Immature natural killer cell (primary cell): Measurements from ENCODE around the gene SRGAP3. TPM values are rescaled to one million over a fixed set of nuclear protein-coding genes. Genes with fewer than 3 reads are reported as not detected.
"Not testable (repeated sequence)": the region's sequence is repeated elsewhere in the genome, so short reads cannot be mapped to it uniquely, and the experiment has no call there.

Experiments
- DNase-seq, 3 donors: peaks; one replicate each; pipeline ENCODE4 v3.0.0; 2022; ENCODE audit warnings: mixed read lengths in 1 of 3
- H3K27ac Mint-ChIP-seq, 6 donors: one replicate each; pipeline ENCODE4 v1.8.0; 2020; ENCODE audit warnings: mixed read lengths in 6 of 6, mild to moderate bottlenecking in 5 of 6, inconsistent platforms in 4 of 6, moderate library complexity in 3 of 6
- H3K27me3 Mint-ChIP-seq, 3 donors: one replicate each; pipeline ENCODE4 v1.8.0; 2020 to 2021; ENCODE audit warnings: low read depth in 3 of 3, mild to moderate bottlenecking in 3 of 3, mixed read lengths in 3 of 3, moderate library complexity in 3 of 3, inconsistent platforms in 1 of 3
- H3K36me3 Mint-ChIP-seq, 3 donors: one replicate each; pipeline ENCODE4 v1.8.0; 2020; ENCODE audit warnings: mixed read lengths in 3 of 3, inconsistent platforms in 2 of 3, mild to moderate bottlenecking in 2 of 3
- H3K4me1 Mint-ChIP-seq, 2 donors: one replicate each; pipeline ENCODE4 v1.8.0; 2020; ENCODE audit warnings: inconsistent platforms in 2 of 2, mild to moderate bottlenecking in 2 of 2, mixed read lengths in 2 of 2, moderate library complexity in 1 of 2
- H3K4me3 Mint-ChIP-seq, 5 donors: one replicate each; pipeline ENCODE4 v1.8.0; 2020; ENCODE audit warnings: mild to moderate bottlenecking in 5 of 5, mixed read lengths in 5 of 5, inconsistent platforms in 3 of 5, moderate library complexity in 3 of 5
- H3K9me3 Mint-ChIP-seq, 6 donors: one replicate each; pipeline ENCODE4 v1.8.0; 2020; ENCODE audit warnings: mild to moderate bottlenecking in 6 of 6, mixed read lengths in 6 of 6, inconsistent platforms in 4 of 6, moderate library complexity in 3 of 6
- polyA plus RNA-seq, 3 donors: library from polyadenylated mRNA; unstranded; fragments of 300-500 nt; fragmentation: Illumina TruSeq; gene quantifications; one replicate each; pipeline ENCODE4 v1.2.3, GENCODE V29; 2021

The SRGAP3 gene
- polyA plus RNA-seq, 3 donors from 2014 or later, result 0.29 to 0.99 TPM; not detected in 1

DNA sequence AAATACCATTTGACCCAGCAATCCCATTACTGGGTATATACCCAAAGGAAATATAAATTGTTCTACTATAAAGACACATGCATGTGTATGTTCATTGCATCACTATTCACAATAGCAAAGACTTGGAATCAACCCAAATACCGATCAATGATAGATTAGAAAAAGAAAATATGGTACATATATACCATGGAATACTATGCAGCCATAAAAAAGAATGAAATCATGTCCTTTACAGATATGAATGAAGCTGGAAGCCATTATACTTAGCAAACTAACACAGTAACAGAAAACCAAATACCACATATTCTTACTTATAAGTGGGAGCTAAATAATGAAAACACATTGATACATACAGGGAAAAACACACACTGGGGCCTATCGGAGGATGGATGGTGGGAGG is 164.0 kb downstream of the SRGAP3 start:
- H3K36me3 Mint-ChIP-seq, H3K4me1 Mint-ChIP-seq, H3K27me3 Mint-ChIP-seq, H3K27ac Mint-ChIP-seq, H3K9me3 Mint-ChIP-seq, DNase-seq, H3K4me3 Mint-ChIP-seq: not testable (repeated sequence)

- Mint-ChIP-seq H3K27ac (no peak overlapping the region), H3K4me1 (no peaks in the 10 kb centered on the region), H3K9me3 (no peaks in the 10 kb centered on the region), H3K27me3 (peaks cover 0 to 2% (median 0%) of the 10 kb centered on the region in 3 donors), H3K36me3 (no peaks in the 10 kb centered on the region), H3K4me3 (no peak overlapping the region)
- no peak for DNase-seq
These were observed 168.1 kb downstream of the SRGAP3 start for GRCh38 chr3:9081184-9081818.

GRCh38 chr3:9080163-9080562 is 169.3 kb downstream of the SRGAP3 start:
- Mint-ChIP-seq H3K36me3 (no peaks in the 10 kb centered on the region), H3K4me1 (no peaks in the 10 kb centered on the region), H3K4me3 (no peak overlapping the region), H3K9me3 (no peaks in the 10 kb centered on the region), H3K27ac (no peak overlapping the region), H3K27me3 (peaks cover 0 to 2% (median 0%) of the 10 kb centered on the region in 3 donors)
- no peak for DNase-seq

DNA sequence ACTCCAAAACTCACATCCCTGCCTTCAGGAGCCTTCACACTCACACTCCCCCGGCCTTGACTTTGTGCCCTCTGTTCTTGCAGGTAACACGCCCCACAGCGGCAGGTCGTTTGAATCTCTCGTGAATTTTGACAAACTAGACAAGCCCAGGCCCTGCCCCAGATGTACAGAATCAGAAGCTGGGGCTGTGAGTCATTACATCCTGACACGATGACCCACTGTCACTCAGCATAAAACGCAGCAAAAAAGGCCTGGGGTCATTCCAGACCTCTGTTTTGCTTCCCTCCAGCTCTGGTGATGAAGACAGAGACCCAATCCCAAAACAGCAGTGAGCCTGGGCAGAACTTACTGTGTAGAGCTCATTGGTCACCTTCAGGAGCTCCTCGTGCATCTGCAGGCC is 169.8 kb downstream of the SRGAP3 start:
- no peak for DNase-seq
- Mint-ChIP-seq H3K4me1 (no peaks in the 10 kb centered on the region), H3K36me3 (no peaks in the 10 kb centered on the region), H3K27me3 (peaks cover 0 to 2% (median 0%) of the 10 kb centered on the region in 3 donors), H3K27ac (no peak overlapping the region), H3K9me3 (no peaks in the 10 kb centered on the region), H3K4me3 (no peak overlapping the region)

GRCh38 chr3:9078561-9079240 is 170.7 kb downstream of the SRGAP3 start:
- no peaks in the 10 kb centered on the region for H3K36me3 Mint-ChIP-seq
- peaks cover 0 to 2% (median 0%) of the 10 kb centered on the region in 3 donors for H3K27me3 Mint-ChIP-seq
- no peak overlapping the region for H3K4me3 Mint-ChIP-seq
- no peaks in the 10 kb centered on the region for H3K4me1 Mint-ChIP-seq
- no peaks in the 10 kb centered on the region for H3K9me3 Mint-ChIP-seq
- DNase-seq, result no peak
- no peak overlapping the region for H3K27ac Mint-ChIP-seq

GRCh38 chr3:9077029-9077428 is 172.4 kb downstream of the SRGAP3 start:
- no peak overlapping the region for H3K4me3 Mint-ChIP-seq
- H3K27ac Mint-ChIP-seq, result no peak overlapping the region
- H3K27me3 Mint-ChIP-seq, result peaks cover 0 to 2% (median 0%) of the 10 kb centered on the region in 3 donors
- no peak for DNase-seq
- no peaks in the 10 kb centered on the region for H3K36me3 Mint-ChIP-seq
- H3K4me1 Mint-ChIP-seq, result no peaks in the 10 kb centered on the region
- no peaks in the 10 kb centered on the region for H3K9me3 Mint-ChIP-seq

- H3K4me3 Mint-ChIP-seq, result no peak overlapping the region
- no peak for DNase-seq
These were observed 173.7 kb downstream of the SRGAP3 start for GRCh38 chr3:9075762-9076161.

DNA sequence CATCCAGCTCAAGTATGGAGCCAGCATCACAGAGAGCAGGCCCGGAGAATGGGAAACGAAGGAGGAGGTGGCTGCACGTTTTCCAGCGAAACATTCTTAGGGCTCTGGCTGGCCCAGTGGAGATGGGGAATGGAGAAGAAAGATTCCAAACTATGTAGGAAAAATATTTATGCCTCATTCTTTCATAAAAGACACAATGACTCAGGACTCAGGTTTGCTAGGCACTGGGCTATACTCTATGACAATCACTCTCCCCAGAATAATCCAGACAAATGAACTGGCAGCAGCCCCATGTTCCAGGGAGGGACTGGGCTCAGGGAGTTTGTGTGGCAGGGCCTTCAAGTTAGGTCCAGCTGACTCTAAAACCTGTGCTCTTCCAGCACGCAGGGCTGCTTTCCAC is 175.4 kb downstream of the SRGAP3 start:
- no peak for DNase-seq
- H3K4me1 Mint-ChIP-seq, result no peaks in the 10 kb centered on the region
- peaks cover 0 to 3% (median 0%) of the 10 kb centered on the region in 3 donors for H3K27me3 Mint-ChIP-seq
- no peaks in the 10 kb centered on the region for H3K9me3 Mint-ChIP-seq
- no peak overlapping the region for H3K27ac Mint-ChIP-seq
- no peak overlapping the region for H3K4me3 Mint-ChIP-seq
- H3K36me3 Mint-ChIP-seq, result no peaks in the 10 kb centered on the region

More at GRCh38 chr3:9075762-9076161, 173.7 kb downstream of the SRGAP3 start:
- H3K4me1 Mint-ChIP-seq, result no peaks in the 10 kb centered on the region
- H3K27me3 Mint-ChIP-seq, result no peaks in the 10 kb centered on the region
- no peaks in the 10 kb centered on the region for H3K9me3 Mint-ChIP-seq
- no peaks in the 10 kb centered on the region for H3K36me3 Mint-ChIP-seq
- H3K27ac Mint-ChIP-seq, result no peak overlapping the region

DNA sequence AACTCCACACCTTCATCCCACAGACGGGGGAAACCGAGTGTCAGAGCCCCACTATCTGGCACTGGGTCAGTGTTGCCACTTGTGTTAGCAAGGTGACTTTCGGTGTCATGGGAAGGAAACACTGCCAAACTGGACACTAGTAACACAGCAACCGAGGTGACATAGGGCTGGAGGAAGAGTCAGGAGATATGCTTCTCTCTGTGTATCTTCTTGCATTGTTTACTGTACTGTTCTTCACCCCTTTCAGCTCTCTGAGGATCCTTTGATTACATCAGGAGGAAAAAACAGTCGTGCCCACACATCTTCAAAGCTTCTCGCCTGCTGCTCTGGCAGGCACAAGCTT is 176.8 kb downstream of the SRGAP3 start:
- H3K9me3 Mint-ChIP-seq, result no peaks in the 10 kb centered on the region
- H3K36me3 Mint-ChIP-seq, result no peaks in the 10 kb centered on the region
- peaks cover 0 to 3% (median 0%) of the 10 kb centered on the region in 3 donors for H3K27me3 Mint-ChIP-seq
- H3K4me1 Mint-ChIP-seq, result no peaks in the 10 kb centered on the region
- no peak overlapping the region for H3K27ac Mint-ChIP-seq
- H3K4me3 Mint-ChIP-seq, result no peak overlapping the region
- no peak for DNase-seq

DNA sequence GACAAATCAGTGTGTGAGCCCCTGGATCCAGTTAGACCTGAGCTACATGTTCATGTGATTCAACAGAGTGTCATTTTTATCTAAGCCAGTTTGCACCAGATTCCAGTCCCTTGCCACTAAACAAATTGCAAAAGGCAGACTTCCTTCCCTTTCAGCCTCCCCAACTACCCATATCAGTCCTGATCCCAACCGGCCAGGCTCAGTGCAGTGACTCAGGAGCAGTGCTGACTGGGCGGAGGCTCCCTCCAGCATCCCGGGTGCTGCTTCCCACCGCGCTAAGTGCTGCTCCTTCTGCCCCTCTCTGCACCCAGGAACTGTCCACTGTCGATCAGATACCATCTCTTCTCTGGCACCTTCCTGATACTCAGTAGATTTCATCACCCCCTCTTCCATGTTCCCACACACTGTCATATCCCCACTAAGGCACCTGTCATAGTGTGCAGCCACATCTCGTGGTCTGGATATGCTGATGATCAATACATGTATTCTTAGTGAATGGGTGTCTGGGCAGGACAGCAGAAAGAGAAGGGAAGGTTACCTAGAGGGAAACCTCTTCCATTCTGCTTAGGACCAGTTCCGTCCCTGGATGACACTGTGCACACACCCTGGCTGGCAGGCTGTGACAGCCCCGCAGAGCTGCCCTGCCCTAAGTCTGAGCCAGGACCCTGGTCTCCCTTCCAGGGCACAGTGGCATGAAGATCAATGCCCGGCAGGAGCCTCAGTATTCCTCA is 177.3 kb downstream of the SRGAP3 start:
- no peak for DNase-seq
- Mint-ChIP-seq H3K36me3 (no peaks in the 10 kb centered on the region), H3K9me3 (no peaks in the 10 kb centered on the region), H3K4me3 (no peak overlapping the region), H3K27me3 (peaks cover 0 to 3% (median 0%) of the 10 kb centered on the region in 3 donors), H3K4me1 (no peaks in the 10 kb centered on the region), H3K27ac (no peak overlapping the region)

GRCh38 chr3:9070961-9071360 is 178.5 kb downstream of the SRGAP3 start:
- H3K36me3 Mint-ChIP-seq, result no peaks in the 10 kb centered on the region
- DNase-seq, result no peak
- H3K9me3 Mint-ChIP-seq, result no peaks in the 10 kb centered on the region
- no peak overlapping the region for H3K27ac Mint-ChIP-seq
- peaks cover 0 to 3% (median 0%) of the 10 kb centered on the region in 3 donors for H3K27me3 Mint-ChIP-seq
- H3K4me1 Mint-ChIP-seq, result no peaks in the 10 kb centered on the region
- no peak overlapping the region for H3K4me3 Mint-ChIP-seq

- Mint-ChIP-seq H3K27ac (no peak overlapping the region), H3K27me3 (peaks cover 0 to 3% (median 0%) of the 10 kb centered on the region in 3 donors), H3K4me1 (no peaks in the 10 kb centered on the region), H3K36me3 (no peaks in the 10 kb centered on the region), H3K9me3 (no peaks in the 10 kb centered on the region), H3K4me3 (no peak overlapping the region)
- DNase-seq, result no peak
These were observed 179.5 kb downstream of the SRGAP3 start for GRCh38 chr3:9069971-9070370.

GRCh38 chr3:9068051-9068450 is 181.4 kb downstream of the SRGAP3 start:
- Mint-ChIP-seq H3K27me3 (peaks cover 0 to 9% (median 1%) of the 10 kb centered on the region in 3 donors), H3K4me1 (no peaks in the 10 kb centered on the region), H3K27ac (no peak overlapping the region), H3K36me3 (peaks cover 0 to 3% (median 0%) of the 10 kb centered on the region in 3 donors), H3K4me3 (no peak overlapping the region), H3K9me3 (no peaks in the 10 kb centered on the region)
- no peak for DNase-seq

- no peak overlapping the region for H3K4me3 Mint-ChIP-seq
- peaks cover 0 to 5% (median 1%) of the 10 kb centered on the region in 6 donors for H3K9me3 Mint-ChIP-seq
- DNase-seq, result no peak
- H3K27me3 Mint-ChIP-seq, result peaks cover 0 to 12% (median 1%) of the 10 kb centered on the region in 3 donors
- H3K36me3 Mint-ChIP-seq, result peaks cover 0 to 4% (median 3%) of the 10 kb centered on the region in 3 donors
- no peak overlapping the region for H3K27ac Mint-ChIP-seq
- no peaks in the 10 kb centered on the region for H3K4me1 Mint-ChIP-seq
These were observed 182.0 kb downstream of the SRGAP3 start for GRCh38 chr3:9067352-9067975.
